ENCODE measurements around the gene NPHP3. TPM values are rescaled to one million over a fixed set of nuclear protein-coding genes. Genes with fewer than 3 reads are reported as not detected.
A peak's percentile ranks its signal among the peaks of the same experiment; 100 is the strongest.

Gene NPHP3
- total and polyA plus RNA-seq, 5 donors, result 10.7 to 15.6 (median 13.3) TPM

DNA sequence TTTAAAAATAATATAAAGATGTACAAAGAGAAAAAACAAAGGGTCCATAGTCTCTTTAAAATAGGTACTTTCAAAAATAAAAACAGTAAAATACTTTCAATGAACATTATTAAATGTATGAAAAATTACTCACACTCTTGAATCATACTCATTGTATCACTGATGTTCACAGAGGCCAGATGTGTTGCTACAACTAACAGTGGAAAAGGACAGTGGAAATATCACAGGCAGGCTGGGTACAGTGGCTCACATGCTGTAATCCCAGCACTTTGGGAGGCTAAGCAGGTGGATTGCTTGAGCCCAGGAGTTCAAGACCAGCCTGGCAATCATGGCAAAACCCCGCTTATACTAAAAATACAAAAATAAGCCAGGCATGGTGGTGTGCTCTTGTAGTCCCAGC is 26.8 kb downstream of the NPHP3 start:
- WGBS, result 93% methylated on average over 1 of the region's 1 CpG
- no peaks in the 10 kb centered on the region for H3K27me3 ChIP-seq (ENCODE audit: control insufficient read depth, insufficient read depth)
- no peak overlapping the region for H3K4me3 ChIP-seq (ENCODE audit: low read length)
- no peaks in the 10 kb centered on the region for H3K4me1 ChIP-seq (ENCODE audit: control insufficient read depth, insufficient read depth, low read length)
- H3K9me3 ChIP-seq (ENCODE audit: control insufficient read depth, low read length), result no peaks in the 10 kb centered on the region
- DNase-seq (no peak), ATAC-seq (no peak)
- H3K27ac ChIP-seq (ENCODE audit: low read length), result no peak overlapping the region
- intact Hi-C loops (cut with DNase I), result no loop called here

DNA sequence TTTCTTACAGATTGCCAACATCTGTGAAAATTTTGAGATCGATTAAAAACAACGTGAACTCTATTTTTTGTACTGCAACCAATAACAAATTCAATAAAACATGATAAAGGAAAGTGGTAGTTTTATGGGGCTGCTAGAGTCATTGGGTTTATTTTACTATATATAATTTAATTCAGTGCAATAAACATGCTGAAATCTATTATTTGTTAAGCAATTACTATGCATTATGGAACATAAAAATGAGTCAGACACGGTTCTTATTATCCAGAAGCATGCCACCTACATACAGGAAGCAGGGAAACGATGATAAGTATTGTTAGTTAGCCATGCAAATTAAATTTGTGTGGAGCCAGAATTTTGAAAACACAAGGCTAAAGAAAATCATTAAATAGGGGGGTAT is 27.2 kb downstream of the NPHP3 start:
- ATAC-seq (no peak), DNase-seq (no peak)
- no peak overlapping the region for H3K27ac ChIP-seq (ENCODE audit: low read length)
- intact Hi-C loops (cut with DNase I), result no loop called here
- H3K9me3 ChIP-seq (ENCODE audit: control insufficient read depth, low read length), result no peaks in the 10 kb centered on the region
- no peaks in the 10 kb centered on the region for H3K4me1 ChIP-seq (ENCODE audit: control insufficient read depth, insufficient read depth, low read length)
- WGBS, result 65% methylated on average over 4 of the region's 4 CpGs
- H3K27me3 ChIP-seq (ENCODE audit: control insufficient read depth, insufficient read depth), result no peaks in the 10 kb centered on the region
- no peak overlapping the region for H3K4me3 ChIP-seq (ENCODE audit: low read length)

DNA sequence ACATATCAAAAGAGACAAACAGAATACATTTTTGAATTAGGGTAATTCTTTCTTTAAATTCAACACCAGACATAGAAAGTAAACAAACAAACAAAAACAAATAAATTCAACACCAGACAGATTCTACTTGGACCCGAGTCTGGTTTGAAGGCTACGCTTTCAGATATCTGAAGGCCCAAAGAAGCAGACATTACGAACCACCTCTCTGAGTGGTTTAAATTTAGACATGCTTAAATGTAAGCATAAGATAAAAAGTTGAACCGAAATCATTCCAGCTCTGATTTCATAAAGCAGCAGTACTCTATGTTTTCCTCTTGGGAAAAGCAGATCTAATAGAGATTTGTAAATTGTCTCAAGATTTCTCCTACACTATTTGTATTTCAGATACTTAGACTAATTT is 32.2 kb downstream of the NPHP3 start:
- Histone ChIP-seq H3K9me3 (ENCODE audit: control insufficient read depth, low read length) (no peaks in the 10 kb centered on the region), H3K27ac (ENCODE audit: low read length) (no peak overlapping the region), H3K4me1 (ENCODE audit: control insufficient read depth, insufficient read depth, low read length) (no peaks in the 10 kb centered on the region), H3K27me3 (ENCODE audit: control insufficient read depth, insufficient read depth) (no peaks in the 10 kb centered on the region), H3K4me3 (ENCODE audit: low read length) (no peak overlapping the region)
- intact Hi-C loops (cut with DNase I), result no loop called here
- WGBS, result 70% methylated on average over 4 of the region's 4 CpGs
- DNase-seq (no peak), ATAC-seq (no peak)

DNA sequence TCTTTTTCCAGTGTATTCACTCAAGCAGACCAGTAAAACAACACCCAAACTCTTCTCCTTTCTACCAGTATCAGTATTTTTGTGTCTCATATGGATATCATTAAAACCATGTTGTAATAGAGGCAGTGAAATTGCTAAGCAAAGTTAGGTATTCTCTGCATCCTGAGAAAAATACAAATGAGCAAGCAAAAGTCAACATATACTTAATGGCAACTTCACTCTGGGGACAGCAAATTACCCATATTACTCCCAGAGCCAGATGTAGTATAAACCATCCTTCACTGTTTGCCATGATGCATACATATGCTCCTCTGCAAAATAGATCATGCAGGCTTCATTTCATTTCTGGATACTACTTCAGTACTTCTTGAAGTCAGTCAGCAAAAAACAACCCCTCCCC is 40.0 kb downstream of the NPHP3 start:
- Histone ChIP-seq H3K9me3 (ENCODE audit: control insufficient read depth, low read length) (no peaks in the 10 kb centered on the region), H3K4me1 (ENCODE audit: control insufficient read depth, insufficient read depth, low read length) (no peaks in the 10 kb centered on the region), H3K4me3 (ENCODE audit: low read length) (no peak overlapping the region), H3K27ac (ENCODE audit: low read length) (no peak overlapping the region), H3K27me3 (ENCODE audit: control insufficient read depth, insufficient read depth) (no peaks in the 10 kb centered on the region)
- DNase-seq (no peak), ATAC-seq (no peak)
- intact Hi-C loops (cut with DNase I), result no loop called here

DNA sequence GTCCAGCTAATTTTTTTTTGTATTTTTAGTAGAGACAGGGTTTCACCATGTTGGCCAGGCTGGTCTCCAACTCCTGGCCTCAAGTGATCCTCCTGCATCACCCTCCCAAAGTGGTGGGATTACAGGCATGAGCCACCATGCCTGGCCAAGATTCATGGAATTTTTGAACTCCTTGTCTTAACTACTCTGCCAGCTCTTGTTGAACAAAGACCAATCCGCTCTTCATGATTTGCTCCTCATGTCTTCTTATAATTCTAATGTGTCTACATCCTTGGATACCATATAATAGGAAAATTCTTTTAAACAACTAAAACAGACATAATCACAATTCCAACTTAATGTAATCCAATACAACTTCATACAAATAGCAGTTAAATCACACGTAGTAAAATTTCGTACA is 40.8 kb downstream of the NPHP3 start:
- intact Hi-C loops (cut with DNase I), result no loop called here
- WGBS, result 96% methylated on average over 3 of the region's 3 CpGs

DNA sequence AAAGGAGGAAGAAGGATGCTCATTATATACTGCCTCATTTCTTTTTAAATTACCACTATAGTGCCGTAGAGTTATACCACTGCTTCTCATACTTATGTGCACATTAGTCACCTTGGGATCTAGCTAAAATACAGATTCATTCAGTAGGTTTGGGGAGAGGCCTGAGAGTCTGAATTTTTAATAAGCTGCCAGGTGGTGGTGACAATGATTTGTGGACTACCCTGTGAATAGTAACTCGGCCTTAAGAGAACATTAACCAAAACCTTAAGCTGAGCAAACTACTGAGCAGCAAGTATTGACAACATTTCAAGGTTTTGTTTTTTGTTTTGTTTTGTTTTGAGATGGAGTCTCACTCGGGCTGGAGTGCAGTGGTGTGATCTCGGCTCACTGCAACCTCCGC is 42.3 kb downstream of the NPHP3 start:
- ATAC-seq, result no peak
- H3K27ac ChIP-seq (ENCODE audit: low read length), result no peak overlapping the region

More for the DNA sequence above, 40.8 kb downstream of the NPHP3 start:
- Histone ChIP-seq H3K4me3 (ENCODE audit: low read length) (no peak overlapping the region), H3K27ac (ENCODE audit: low read length) (no peak overlapping the region), H3K4me1 (ENCODE audit: control insufficient read depth, insufficient read depth, low read length) (no peaks in the 10 kb centered on the region), H3K27me3 (ENCODE audit: control insufficient read depth, insufficient read depth) (no peaks in the 10 kb centered on the region), H3K9me3 (ENCODE audit: control insufficient read depth, low read length) (no peaks in the 10 kb centered on the region)
- ATAC-seq (no peak), DNase-seq (no peak)

DNA sequence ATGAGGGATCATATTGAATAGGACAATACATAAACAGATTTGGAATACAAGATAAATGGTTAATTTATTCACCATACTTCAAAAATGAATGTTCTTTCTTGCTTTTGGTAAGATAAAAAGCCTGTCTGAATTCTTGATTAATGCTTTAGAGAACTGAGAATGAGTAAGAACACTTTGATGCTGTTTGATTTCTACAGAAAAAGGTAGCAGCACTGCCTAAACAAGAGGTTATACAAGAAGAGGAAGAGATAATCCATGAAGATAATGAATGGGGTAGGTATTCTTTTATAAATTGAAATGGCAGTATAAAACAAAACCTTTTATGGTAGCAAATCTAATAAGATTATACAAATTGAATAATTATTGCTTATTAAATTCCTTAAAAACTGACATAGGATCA is 46.8 kb downstream of the NPHP3 start:
- DNase-seq, result no peak
- H3K4me3 ChIP-seq (ENCODE audit: low read length), result no peak overlapping the region
- no peaks in the 10 kb centered on the region for H3K27me3 ChIP-seq (ENCODE audit: control insufficient read depth, insufficient read depth)
- intact Hi-C loops (cut with DNase I), result no loop called here
- H3K9me3 ChIP-seq (ENCODE audit: control insufficient read depth, low read length), result no peaks in the 10 kb centered on the region
- no peak for ATAC-seq
- H3K27ac ChIP-seq (ENCODE audit: low read length), result no peak overlapping the region
- no peaks in the 10 kb centered on the region for H3K4me1 ChIP-seq (ENCODE audit: control insufficient read depth, insufficient read depth, low read length)

More for the DNA sequence above, 42.3 kb downstream of the NPHP3 start:
- Histone ChIP-seq H3K4me3 (ENCODE audit: low read length) (no peak overlapping the region), H3K9me3 (ENCODE audit: control insufficient read depth, low read length) (no peaks in the 10 kb centered on the region), H3K27me3 (ENCODE audit: control insufficient read depth, insufficient read depth) (no peaks in the 10 kb centered on the region), H3K4me1 (ENCODE audit: control insufficient read depth, insufficient read depth, low read length) (no peaks in the 10 kb centered on the region)
- intact Hi-C loops (cut with DNase I), result no loop called here
- WGBS, result 92% methylated on average over 5 of the region's 5 CpGs
- no peak for DNase-seq

DNA sequence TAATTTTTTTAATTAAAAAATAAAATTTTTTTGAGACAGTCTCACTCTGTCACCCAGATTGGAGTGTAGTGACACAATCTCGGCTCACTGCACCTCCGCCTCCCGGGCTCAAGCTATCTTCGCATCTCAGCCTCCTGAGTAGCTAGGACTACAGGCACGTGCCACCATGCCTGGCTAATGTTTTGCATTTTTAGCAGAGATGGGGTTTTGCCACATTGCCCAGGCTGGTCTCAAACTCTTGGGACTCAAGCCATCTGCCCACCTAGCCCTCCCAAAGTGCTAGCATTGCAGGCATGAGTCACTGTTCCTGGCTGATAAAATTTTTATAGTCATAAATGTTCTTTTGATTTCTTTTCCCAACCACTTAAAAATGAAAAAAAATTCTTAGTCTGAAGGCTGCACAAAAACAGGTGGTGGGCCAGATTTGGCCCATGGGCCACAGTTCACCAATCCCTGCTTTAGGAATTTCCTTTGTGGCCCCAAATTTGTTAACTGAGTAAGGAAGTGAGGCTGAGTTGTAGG is 52.9 kb downstream of the NPHP3 start:
- no peak overlapping the region for H3K4me3 ChIP-seq (ENCODE audit: low read length)
- no peaks in the 10 kb centered on the region for H3K9me3 ChIP-seq (ENCODE audit: control insufficient read depth, low read length)
- H3K4me1 ChIP-seq (ENCODE audit: control insufficient read depth, insufficient read depth, low read length), result no peaks in the 10 kb centered on the region
- 97% methylated on average over 5 of the region's 5 CpGs for WGBS
- no peaks in the 10 kb centered on the region for H3K27me3 ChIP-seq (ENCODE audit: control insufficient read depth, insufficient read depth)
- DNase-seq (no peak), ATAC-seq (no peak)
- intact Hi-C loops (cut with DNase I), result no loop called here
- no peak overlapping the region for H3K27ac ChIP-seq (ENCODE audit: low read length)

DNA sequence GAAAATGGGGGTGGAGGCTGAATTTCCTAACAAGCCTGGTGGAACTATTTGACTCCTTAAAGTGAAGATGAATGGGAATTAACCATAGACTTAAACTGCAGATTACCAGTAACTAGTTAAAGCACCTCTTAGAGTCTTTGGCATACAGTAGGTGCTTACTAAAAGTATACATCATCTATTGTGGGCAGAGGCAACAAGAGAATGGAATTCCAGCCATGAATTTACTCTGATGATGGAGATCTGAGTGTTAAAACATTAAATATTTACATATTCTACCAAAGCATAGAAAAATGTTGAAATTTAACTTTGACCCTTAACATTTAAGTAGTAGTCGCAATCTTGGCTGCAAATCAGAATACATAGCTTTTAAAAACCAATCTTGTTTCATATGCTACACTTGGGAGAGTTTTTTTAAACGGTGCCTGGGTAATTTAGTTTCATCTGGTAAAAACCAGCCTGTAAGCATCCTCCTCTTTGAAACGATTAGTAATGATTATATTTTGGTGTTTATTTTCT is 56.9 kb downstream of the NPHP3 start:
- Histone ChIP-seq H3K9me3 (ENCODE audit: control insufficient read depth, low read length) (no peaks in the 10 kb centered on the region), H3K27ac (ENCODE audit: low read length) (no peak overlapping the region), H3K4me1 (ENCODE audit: control insufficient read depth, insufficient read depth, low read length) (no peaks in the 10 kb centered on the region), H3K4me3 (ENCODE audit: low read length) (no peak overlapping the region), H3K27me3 (ENCODE audit: control insufficient read depth, insufficient read depth) (no peaks in the 10 kb centered on the region)
- DNase-seq, result no peak
- no peak for ATAC-seq
- WGBS, result 78% methylated on average over 3 of the region's 3 CpGs
- intact Hi-C loops (cut with DNase I), result no loop called here

DNA sequence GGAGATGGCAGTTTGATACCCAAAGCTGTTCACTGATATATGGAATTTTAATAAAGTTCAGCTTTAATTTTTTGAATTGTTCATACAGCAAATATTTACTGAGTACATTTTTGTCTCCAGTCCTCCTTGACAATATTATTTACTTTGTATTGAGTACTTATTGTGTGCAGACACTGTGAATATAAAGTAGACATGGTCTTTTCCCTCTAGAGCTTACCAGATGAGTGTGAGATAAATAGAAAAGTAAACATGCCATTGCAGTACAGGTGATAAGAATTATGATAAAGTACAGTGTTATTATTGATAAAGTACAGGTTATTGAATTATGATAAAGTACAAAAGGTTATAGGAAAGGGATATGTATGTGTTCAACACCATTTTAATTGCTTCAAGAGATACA is 60.0 kb downstream of the NPHP3 start:
- DNase-seq (no peak), ATAC-seq (no peak)
- intact Hi-C loops (cut with DNase I), result no loop called here
- Histone ChIP-seq H3K4me1 (ENCODE audit: control insufficient read depth, insufficient read depth, low read length) (no peaks in the 10 kb centered on the region), H3K27ac (ENCODE audit: low read length) (no peak overlapping the region), H3K9me3 (ENCODE audit: control insufficient read depth, low read length) (no peaks in the 10 kb centered on the region), H3K4me3 (ENCODE audit: low read length) (no peak overlapping the region), H3K27me3 (ENCODE audit: control insufficient read depth, insufficient read depth) (no peaks in the 10 kb centered on the region)

DNA sequence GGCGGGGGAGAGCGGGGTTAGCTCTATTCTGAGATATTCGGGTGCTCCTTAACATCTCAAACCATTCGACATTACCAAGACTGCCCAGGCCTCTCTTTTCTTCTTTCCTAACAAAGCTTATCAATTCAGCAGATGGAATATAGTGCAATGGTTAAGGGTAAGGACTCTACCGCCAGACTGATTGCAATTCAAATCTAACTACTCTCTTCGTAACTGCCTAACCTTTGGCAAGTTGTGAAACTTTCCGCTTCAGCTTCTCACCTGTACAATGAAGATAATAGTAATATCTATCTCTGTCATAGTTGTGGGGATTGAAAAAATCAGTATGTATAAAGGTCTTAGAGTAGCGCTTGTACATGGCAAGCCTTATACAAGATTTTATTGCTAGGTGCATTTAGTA is 61.1 kb downstream of the NPHP3 start:
- Histone ChIP-seq H3K4me3 (ENCODE audit: low read length) (peak overlapping the region; percentile 76), H3K27ac (ENCODE audit: low read length) (no peak overlapping the region), H3K4me1 (ENCODE audit: control insufficient read depth, insufficient read depth, low read length) (no peaks in the 10 kb centered on the region), H3K9me3 (ENCODE audit: control insufficient read depth, low read length) (no peaks in the 10 kb centered on the region), H3K27me3 (ENCODE audit: control insufficient read depth, insufficient read depth) (no peaks in the 10 kb centered on the region)
- intact Hi-C loops (cut with DNase I), result no loop called here
- ATAC-seq (no peak), DNase-seq (no peak)
- 16% methylated on average over 8 of the region's 8 CpGs for WGBS

DNA sequence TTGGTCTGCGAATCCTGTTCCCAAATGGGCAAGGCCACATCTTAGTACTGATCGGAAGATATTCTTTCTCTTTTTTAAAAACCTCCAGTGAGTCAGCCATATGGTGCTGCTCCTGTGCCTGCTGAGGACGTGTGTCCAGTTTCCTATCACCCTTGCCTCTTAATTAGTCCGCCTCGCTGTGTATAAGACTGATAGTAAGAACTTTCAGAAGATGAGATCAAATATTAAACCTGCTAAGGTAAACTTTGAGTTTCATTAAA is 61.5 kb downstream of the NPHP3 start:
- DNase-seq, result no peak
- Histone ChIP-seq H3K4me1 (ENCODE audit: control insufficient read depth, insufficient read depth, low read length) (no peaks in the 10 kb centered on the region), H3K9me3 (ENCODE audit: control insufficient read depth, low read length) (no peaks in the 10 kb centered on the region), H3K4me3 (ENCODE audit: low read length) (peak overlapping the region; percentile 76), H3K27me3 (ENCODE audit: control insufficient read depth, insufficient read depth) (no peaks in the 10 kb centered on the region), H3K27ac (ENCODE audit: low read length) (peak overlapping the region; percentile 89)
- intact Hi-C loops (cut with DNase I), result no loop called here
- peak in 1 of 2 donors; percentile 12 for ATAC-seq
- WGBS, result 0% methylated on average over 5 of the region's 5 CpGs

All from right cardiac atrium (tissue), 5 donors.